H1 (cell line): Measurements from ENCODE around the gene ARL5A. TPM values are rescaled to one million over a fixed set of nuclear protein-coding genes. Genes with fewer than 3 reads are reported as not detected.

ENCODE experiments used
- JUND ChIP-seq: IDR thresholded peaks from 2 replicates; pipeline ENCODE4 v1.6.1; 2011; ENCODE audit warnings: mild to moderate bottlenecking, improper control_type of control experiment, low read length
- SIN3A ChIP-seq, 2 experiments: IDR thresholded peaks in 1 of 2; conservative IDR thresholded peaks in 1 of 2; 2 replicates each; pipeline ENCODE4 v1.6.1; 2011 to 2012; ENCODE audit warnings: low read length in 2 of 2, improper control_type of control experiment in 1 of 2, low read depth in 1 of 2, mild to moderate bottlenecking in 1 of 2
- TAF1 ChIP-seq: IDR thresholded peaks from 2 replicates; pipeline ENCODE4 v1.6.1; 2011; ENCODE audit warnings: mild to moderate bottlenecking, low read depth, low read length
- polyA plus RNA-seq, 7 experiments: library from polyadenylated mRNA; depleted of rRNA in 3 of 7; stranded (reverse) in 5 of 7; unstranded in 2 of 7; fragments of >200 nt in 5 of 7; fragments of 200-250 nt in 2 of 7; gene quantifications; 1 replicate in 5 of 7; 2 replicates in 1 of 7; 4 replicates in 1 of 7; pipeline versions ENCODE4 v1.2.1 to v1.2.3, GENCODE V29; 2011 to 2013; ENCODE audit warnings: missing spikeins in 2 of 7, mixed read lengths in 2 of 7
- total RNA-seq: library from RNA; stranded (reverse); fragmentation: NEBNext Ultra II Directional; extraction: Animal tissue kit (Norgen Biotek cat#: 25700); gene quantifications from 2 replicates; pipeline ENCODE4 v1.2.1, GENCODE V29; 2021
- TF ChIP-seq, protein P1 (sequence below): IDR thresholded peaks from 2 replicates; pipeline ENCODE4 v1.6.1; 2012; ENCODE audit warnings: inconsistent platforms
- TF ChIP-seq, protein P2 (sequence below): IDR thresholded peaks from 2 replicates; pipeline ENCODE4 v1.6.1; 2012; ENCODE audit warnings: inconsistent platforms

ARL5A gene
- total and polyA plus RNA-seq, 2 of the 8 experiments (the other 6 are each of a cell fraction or from before 2014, with no cell fraction given): 12.6 to 86.3 TPM

DNA sequence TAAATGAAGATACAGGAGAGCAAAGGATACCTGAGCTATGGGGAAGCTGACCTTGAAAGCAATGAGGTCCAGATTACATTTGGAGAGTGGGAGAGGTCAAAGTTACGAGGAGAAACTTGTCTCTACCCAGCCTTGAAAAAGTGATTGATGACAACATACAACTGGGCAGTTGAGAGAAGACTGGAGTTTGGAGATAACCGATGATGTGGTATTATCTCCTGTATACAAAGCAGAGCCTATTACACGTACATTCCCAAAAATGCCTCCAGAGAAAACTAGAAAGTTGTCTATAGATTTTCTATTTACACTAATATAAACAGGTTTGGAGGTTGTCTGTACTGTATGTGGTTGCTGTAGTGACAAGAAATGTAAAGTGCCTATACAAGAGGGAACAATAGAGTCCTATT lies 28.3 kb downstream of the ARL5A start (continued):
- TF ChIP-seq SIN3A (conservative IDR thresholded peaks at IDR 0.05 in 1 of 2, IDR thresholded peaks at IDR 0.05 in 1 of 2; ENCODE audit: low read depth in 1 of 2, low read length in 2 of 2) (no peak), TAF1 (no peak), JUND (no peak)
- TF ChIP-seq, protein P1, sequence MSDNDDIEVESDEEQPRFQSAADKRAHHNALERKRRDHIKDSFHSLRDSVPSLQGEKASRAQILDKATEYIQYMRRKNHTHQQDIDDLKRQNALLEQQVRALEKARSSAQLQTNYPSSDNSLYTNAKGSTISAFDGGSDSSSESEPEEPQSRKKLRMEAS: no peak
- TF ChIP-seq, protein P2, sequence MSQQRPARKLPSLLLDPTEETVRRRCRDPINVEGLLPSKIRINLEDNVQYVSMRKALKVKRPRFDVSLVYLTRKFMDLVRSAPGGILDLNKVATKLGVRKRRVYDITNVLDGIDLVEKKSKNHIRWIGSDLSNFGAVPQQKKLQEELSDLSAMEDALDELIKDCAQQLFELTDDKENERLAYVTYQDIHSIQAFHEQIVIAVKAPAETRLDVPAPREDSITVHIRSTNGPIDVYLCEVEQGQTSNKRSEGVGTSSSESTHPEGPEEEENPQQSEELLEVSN: no peak
